HG03457 (cell line): Measurements from ENCODE around the gene ATE1.
"Not testable (repeated sequence)": the region's sequence is repeated elsewhere in the genome, so short reads cannot be mapped to it uniquely, and the experiment has no call there.

Source experiments
- ATAC-seq: cut with Tn5 transposase; IDR thresholded peaks from one replicate; pipeline ENCODE4 v1.9.1; 2021; ENCODE audit warnings: moderate number of reproducible peaks; ENCODE audit not compliant: unreplicated experiment

Gene ATE1

GRCh38 chr10:121834757-121835156, 93.1 kb downstream of the ATE1 start:
- ATAC-seq: no peak

GRCh38 chr10:121833387-121833786, 94.4 kb downstream of the ATE1 start:
- ATAC-seq: no peak

- ATAC-seq: no peak
Observed at GRCh38 chr10:121832647-121833046, 95.2 kb downstream of the ATE1 start.

GRCh38 chr10:121831777-121832176, 96.1 kb downstream of the ATE1 start:
- ATAC-seq: no peak

- ATAC-seq: no peak
Observed at GRCh38 chr10:121831237-121831636, 96.6 kb downstream of the ATE1 start.

GRCh38 chr10:121830101-121830500, 97.7 kb downstream of the ATE1 start:
- ATAC-seq: no peak

- peak; percentile 55 for ATAC-seq
Observed at GRCh38 chr10:121828045-121828444, 99.8 kb downstream of the ATE1 start.

- ATAC-seq: not testable (repeated sequence)
Observed at GRCh38 chr10:121826773-121827172, 101.1 kb downstream of the ATE1 start.

- no peak for ATAC-seq
Observed at GRCh38 chr10:121823993-121824463, 103.8 kb downstream of the ATE1 start.

GRCh38 chr10:121822724-121823123, 105.1 kb downstream of the ATE1 start:
- no peak for ATAC-seq

- no peak for ATAC-seq
Observed at GRCh38 chr10:121822180-121822579, 105.7 kb downstream of the ATE1 start.

- no peak for ATAC-seq
Observed at GRCh38 chr10:121819049-121819448, 108.8 kb downstream of the ATE1 start.

GRCh38 chr10:121818599-121818998, 109.2 kb downstream of the ATE1 start:
- ATAC-seq: no peak

GRCh38 chr10:121816197-121816596, 111.6 kb downstream of the ATE1 start:
- no peak for ATAC-seq

- ATAC-seq: no peak
Observed at GRCh38 chr10:121813857-121814256, 114.0 kb downstream of the ATE1 start.

- no peak for ATAC-seq
Observed at GRCh38 chr10:121813211-121813815, 114.5 kb downstream of the ATE1 start.

GRCh38 chr10:121812031-121812430, 115.8 kb downstream of the ATE1 start:
- ATAC-seq: no peak

GRCh38 chr10:121811386-121811785, 116.4 kb downstream of the ATE1 start:
- ATAC-seq: no peak

- ATAC-seq: no peak
Observed at GRCh38 chr10:121808835-121809234, 119.0 kb downstream of the ATE1 start.

- ATAC-seq: no peak
Observed at GRCh38 chr10:121804460-121804859, 123.4 kb downstream of the ATE1 start.

- no peak for ATAC-seq
Observed at GRCh38 chr10:121803611-121804010, 124.2 kb downstream of the ATE1 start.

- no peak for ATAC-seq
Observed at GRCh38 chr10:121800831-121801230, 127.0 kb downstream of the ATE1 start.

- no peak for ATAC-seq
Observed at GRCh38 chr10:121800146-121800545, 127.7 kb downstream of the ATE1 start.
